Nucleus accumbens (tissue), 56 donors: ENCODE measurements around the gene MALSU1.

ENCODE experiments used
- DNase-seq, 56 donors: peaks; one replicate each; lab custom pipeline; 2025; lab: John Stamatoyannopoulos, UW

MALSU1 gene

GRCh38 chr7:23357190-23358093, 58.3 kb downstream of the MALSU1 start:
- DNase-seq, result no peak

GRCh38 chr7:23358152-23358674, 59.1 kb downstream of the MALSU1 start:
- DNase-seq, result no peak
